Vagina (tissue), 2 donors: ENCODE results near the gene ACP7.

Experiments
- CTCF ChIP-seq, 3 experiments: fragments of 450-650 bp in 2 of 3; fragments of 200-600 bp in 1 of 3; sonication (generic) in 1 of 3; IDR thresholded peaks; one replicate each; pipeline ENCODE4 v1.5.1; 2017 to 2019; ENCODE audit warnings: antibody characterized with exemption in 3 of 3, mild to moderate bottlenecking in 2 of 3, moderate library complexity in 2 of 3
- POLR2A ChIP-seq, 2 donors: fragments of 450-650 bp; IDR thresholded peaks; one replicate each; pipeline ENCODE4 v1.6.1; 2017; ENCODE audit warnings: antibody characterized with exemption in 2 of 2, mild to moderate bottlenecking in 2 of 2, moderate library complexity in 2 of 2
- POLR2AphosphoS5 ChIP-seq, 2 donors: sonication (generic); formaldehyde crosslinking; IDR thresholded peaks; one replicate each; pipeline ENCODE4 v1.9.0; 2017; ENCODE audit warnings: antibody characterized with exemption in 2 of 2, mild to moderate bottlenecking in 2 of 2, low read depth in 1 of 2; ENCODE audit not compliant: insufficient read depth in 1 of 2

DNA sequence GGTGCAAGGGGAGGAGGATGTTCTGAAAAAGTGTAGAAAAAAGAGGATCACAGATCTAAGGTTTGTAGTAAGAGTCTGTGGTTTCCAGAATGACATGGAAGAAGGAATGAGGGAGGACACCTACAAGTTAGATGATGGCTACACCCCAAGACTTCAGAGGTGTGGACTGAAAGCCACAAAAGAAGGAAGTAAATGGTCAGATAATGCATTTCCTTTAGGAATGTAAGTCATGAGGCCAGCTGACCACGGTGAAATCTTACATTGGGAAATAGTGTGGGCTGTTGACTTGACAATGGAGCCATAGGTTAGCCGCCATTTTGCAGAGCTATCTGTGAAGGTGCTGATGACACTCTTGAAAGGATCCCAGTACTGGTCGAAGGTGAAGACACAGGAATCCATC lies 26.6 kb upstream of the ACP7 start:
- TF ChIP-seq CTCF (IDR thresholded peaks at IDR 0.05) (no peak), POLR2AphosphoS5 (IDR thresholded peaks at IDR 0.05; ENCODE audit: insufficient read depth in 1 of 2, low read depth in 1 of 2) (no peak), POLR2A (IDR thresholded peaks at IDR 0.05) (no peak)
